Measurements from ENCODE around the gene SIGLEC5. TPM values are rescaled to one million over a fixed set of nuclear protein-coding genes. Genes with fewer than 3 reads are reported as not detected.

Gene SIGLEC5
- polyA plus RNA-seq, 1 experiment = not detected

- Histone ChIP-seq H3K4me3 (ENCODE audit: low read depth, low read length) (peak within 1 kb of the TSS; percentile 84), H3K27ac (ENCODE audit: low read depth, low read length) (peak within 1 kb of the TSS; percentile 52), H3K9me3 (ENCODE audit: control insufficient read depth, insufficient read depth, low read length) (no peaks in the 10 kb centered on the region), H3K27me3 (ENCODE audit: control insufficient read depth, insufficient read depth, low read length) (no peaks in the 10 kb centered on the region)
- peak; percentile 90 for DNase-seq (ENCODE audit: low read depth, low spot score)
- POLR2A ChIA-PET = interaction anchor here (0.8 to 1.1 kb wide), 4 partner anchors 23 to 316 kb away, joined by 4 to 5 read pairs (median 4); no protein-coding TSS in a partner anchor
- CTCF ChIA-PET = interaction anchor here (0.6 to 1.8 kb wide), 4 partner anchors 56 to 443 kb away, joined by 4 to 15 read pairs (median 5); no protein-coding TSS in a partner anchor
- TF ChIP-seq CTCF (IDR thresholded peaks at IDR 0.05; ENCODE audit: low read depth, low read length) = no peak
These were observed 59.1 kb downstream of the SIGLEC5 start, which contains the start of gene ZNF175 for GRCh38 chr19:51570962-51571575. Gene ZNF175 (plus strand): TSS chr19:51571283. CDS start chr19:51573330, 2,047 bp downstream.

GRCh38 chr19:51568456-51568855, 61.7 kb downstream of the SIGLEC5 start:
- DNase-seq (ENCODE audit: low read depth, low spot score) = no peak
- Histone ChIP-seq H3K4me3 (ENCODE audit: low read depth, low read length) (no peak overlapping the region), H3K9me3 (ENCODE audit: control insufficient read depth, insufficient read depth, low read length) (no peaks in the 10 kb centered on the region), H3K27ac (ENCODE audit: low read depth, low read length) (no peak overlapping the region), H3K27me3 (ENCODE audit: control insufficient read depth, insufficient read depth, low read length) (no peaks in the 10 kb centered on the region)
- ChIA-PET CTCF (interaction anchor here (0.6 kb wide), 1 partner anchor 93 kb away, joined by 4 read pairs; no protein-coding TSS in a partner anchor), POLR2A (no interaction called here)
- TF ChIP-seq CTCF (IDR thresholded peaks at IDR 0.05; ENCODE audit: low read depth, low read length) = no peak

- H3K27me3 ChIP-seq (ENCODE audit: control insufficient read depth, insufficient read depth, low read length) = no peaks in the 10 kb centered on the region
- POLR2A ChIA-PET = no interaction called here
- no peak overlapping the region for H3K27ac ChIP-seq (ENCODE audit: low read depth, low read length)
- no peak overlapping the region for H3K4me3 ChIP-seq (ENCODE audit: low read depth, low read length)
- H3K9me3 ChIP-seq (ENCODE audit: control insufficient read depth, insufficient read depth, low read length) = no peaks in the 10 kb centered on the region
- no peak for DNase-seq (ENCODE audit: low read depth, low spot score)
- CTCF ChIA-PET = no interaction called here
- no peak for TF ChIP-seq CTCF (IDR thresholded peaks at IDR 0.05; ENCODE audit: low read depth, low read length)
These were observed 62.6 kb downstream of the SIGLEC5 start for GRCh38 chr19:51567583-51567982.

- Histone ChIP-seq H3K9me3 (ENCODE audit: control insufficient read depth, insufficient read depth, low read length) (no peaks in the 10 kb centered on the region), H3K27ac (ENCODE audit: low read depth, low read length) (no peak overlapping the region), H3K4me3 (ENCODE audit: low read depth, low read length) (no peak overlapping the region), H3K27me3 (ENCODE audit: control insufficient read depth, insufficient read depth, low read length) (no peaks in the 10 kb centered on the region)
- TF ChIP-seq CTCF (IDR thresholded peaks at IDR 0.05; ENCODE audit: low read depth, low read length) = no peak
- ChIA-PET CTCF (no interaction called here), POLR2A (no interaction called here)
- DNase-seq (ENCODE audit: low read depth, low spot score) = no peak
These were observed 63.6 kb downstream of the SIGLEC5 start for GRCh38 chr19:51566489-51567100.

GRCh38 chr19:51565583-51565982, 64.6 kb downstream of the SIGLEC5 start:
- no peak for TF ChIP-seq CTCF (IDR thresholded peaks at IDR 0.05; ENCODE audit: low read depth, low read length)
- Histone ChIP-seq H3K27ac (ENCODE audit: low read depth, low read length) (no peak overlapping the region), H3K27me3 (ENCODE audit: control insufficient read depth, insufficient read depth, low read length) (no peaks in the 10 kb centered on the region), H3K9me3 (ENCODE audit: control insufficient read depth, insufficient read depth, low read length) (no peaks in the 10 kb centered on the region), H3K4me3 (ENCODE audit: low read depth, low read length) (no peak overlapping the region)
- POLR2A ChIA-PET = no interaction called here
- DNase-seq (ENCODE audit: low read depth, low spot score) = no peak
- CTCF ChIA-PET = no interaction called here
